HepG2 (cell line): ENCODE data around the gene BRAF. TPM values are rescaled to one million over a fixed set of nuclear protein-coding genes. Genes with fewer than 3 reads are reported as not detected.

ENCODE experiments used
- JDP2 ChIP-seq: sonication (generic); formaldehyde crosslinking; IDR thresholded peaks from 2 replicates; pipeline ENCODE4 v1.8.1; 2022; ENCODE audit warnings: missing genetic modification reagents, borderline replicate concordance
- ZNF576 ChIP-seq: sonication (generic); formaldehyde crosslinking; IDR thresholded peaks from 2 replicates; pipeline ENCODE4 v1.4.0; 2020; ENCODE audit warnings: mild to moderate bottlenecking, missing genetic modification reagents
- polyA plus RNA-seq, 8 experiments: library from polyadenylated mRNA; depleted of rRNA in 3 of 8; stranded (reverse) in 7 of 8; unstranded in 1 of 8; fragments of >200 nt; fragmentation: Illumina TruSeq in 4 of 8; extraction: Trizol in 4 of 8; gene quantifications; 2 replicates each; pipeline versions ENCODE4 v1.2.1 to v1.2.3, GENCODE V29; 2011 to 2016; ENCODE audit warnings: low read depth in 4 of 8, missing spikeins in 1 of 8, mixed read lengths in 1 of 8; ENCODE audit not compliant: insufficient read depth in 1 of 8
- small RNA-seq, 3 experiments: library from RNA; depleted of rRNA; stranded (forward); fragments of <200 nt; gene quantifications; one replicate each; pipeline ENCODE3, GENCODE V24; 2012; ENCODE audit warnings: low read depth in 2 of 3, low replicate concordance in 1 of 3; ENCODE audit not compliant: insufficient read length in 3 of 3, insufficient read depth in 2 of 3
- total RNA-seq, 5 experiments: library from RNA; depleted of rRNA; stranded (reverse); fragments of >200 nt; fragmentation: Illumina TruSeq; extraction: Trizol; gene quantifications; 2 replicates each; pipeline ENCODE4 v1.2.3, GENCODE V29; 2016; ENCODE audit warnings: low read depth in 1 of 5

BRAF gene
- total and polyA plus RNA-seq, 2 of the 13 experiments (the other 11 are each of a cell fraction or from before 2014, with no cell fraction given) = 12.5 to 13.4 TPM

- TF ChIP-seq ZNF576 (CRISPR knock-in tag) (no peak), JDP2 (CRISPR knock-in tag) (no peak)
Observed at GRCh38 chr7:140669352-140669751, 255.4 kb downstream of the BRAF start (continued).

Small RNA genes lying within 50 kb of the gene (small RNA-seq; reads per million reads assigned to genes)
- gene AC006006.1 = 0 reads per million in 3 experiments
- gene RNU6-85P = 0 reads per million in 3 experiments

Other genes with a start within 250 kb of the BRAF start
- gene NDUFB2, start 228.2 kb downstream of the BRAF start, total RNA-seq (2016; rRNA removed; fragmentation: Illumina TruSeq; extraction: Trizol) = 221 and 276 TPM in 2 replicates
- 191 and 206 TPM in 2 replicates for gene NDUFB2, start 228.2 kb downstream of the BRAF start, polyA plus RNA-seq (2011; rRNA removed)
- 91.0 and 120 TPM in 2 replicates for gene MRPS33, start 90.0 kb upstream of the BRAF start, total RNA-seq (2016; rRNA removed; fragmentation: Illumina TruSeq; extraction: Trizol)
- gene MRPS33, start 90.0 kb upstream of the BRAF start, polyA plus RNA-seq (2011; rRNA removed) = 38.3 and 50.9 TPM in 2 replicates
- gene TMEM178B, start 149.1 kb upstream of the BRAF start, total RNA-seq (2016; rRNA removed; fragmentation: Illumina TruSeq; extraction: Trizol) = 0.02 TPM in 1 of 2 replicates, not detected in the other
- gene TMEM178B, start 149.1 kb upstream of the BRAF start, polyA plus RNA-seq (2011; rRNA removed) = 0.01 TPM in 2 replicates